ENCODE data around the gene TMEM100. TPM values are rescaled to one million over a fixed set of nuclear protein-coding genes. Genes with fewer than 3 reads are reported as not detected.

The TMEM100 gene
- total and polyA plus RNA-seq, 10 of the 15 experiments (the other 5 are each of a cell fraction or from before 2014, with no cell fraction given) = not detected

GRCh38 chr17:55688057-55688456, 34.6 kb downstream of the TMEM100 start (continued):
- TF ChIP-seq E2F8 (IDR thresholded peaks at IDR 0.05; ENCODE audit: low read depth, partially characterized antibody) = no peak
- TF ChIP-seq PAX8 (IDR thresholded peaks at IDR 0.05) = no peak
- TF ChIP-seq CBFB (IDR thresholded peaks at IDR 0.05; ENCODE audit: low read depth) = no peak
- no peak for TF ChIP-seq JUND (IDR thresholded peaks at IDR 0.05; ENCODE audit: low read depth, low read length)
- no peak for TF ChIP-seq HDAC2 (IDR thresholded peaks at IDR 0.05)
- TF ChIP-seq YBX1 (IDR thresholded peaks at IDR 0.05) = no peak

GRCh38 chr17:55687037-55687436, 35.6 kb downstream of the TMEM100 start:
- intact Hi-C loops (cut with micrococcal nuclease; ENCODE audit: unreplicated experiment) = no loop called here
- DNase-seq (ENCODE audit: low read depth, low spot score) (no peak), ATAC-seq (no peak), FAIRE-seq (no peak)
- no peak overlapping the region for H3K4me3 ChIP-seq
- H3K36me3 ChIP-seq (ENCODE audit: control insufficient read depth in 2 of 2, insufficient read depth in 2 of 2, low read length in 1 of 2) = no peaks in the 10 kb centered on the region
- H2AFZ ChIP-seq (ENCODE audit: control insufficient read depth, low read depth, low read length) = no peak overlapping the region
- no peak overlapping the region for H3K4me2 ChIP-seq (ENCODE audit: control insufficient read depth, insufficient read depth)
- no TSS peak for BruUV-seq (replicated peaks)
- SMC1A ChIA-PET (ENCODE audit: uncharacterized antibody, unreplicated experiment) = no interaction called here
- RAD21 ChIA-PET (ENCODE audit: unreplicated experiment) = no interaction called here
- WGBS (ENCODE audit: insufficient coverage, insufficient replicate concordance, low lambda C conversion rate, missing lambda C conversion rate) = 0% methylated on average over 2 of the region's 2 CpGs
- H3K79me2 ChIP-seq (ENCODE audit: control insufficient read depth, insufficient read depth, low read length) = no peaks in the 10 kb centered on the region
- H4K20me1 ChIP-seq (ENCODE audit: control insufficient read depth, insufficient read depth) = no peaks in the 10 kb centered on the region
- H3K27me3 ChIP-seq (replicated peaks in 1 of 2; ENCODE audit: control insufficient read depth in 2 of 2, insufficient read depth in 2 of 2, low read length in 1 of 2) = no peaks in the 10 kb centered on the region
- CTCF ChIA-PET = no interaction called here
- no peak overlapping the region for H3K9ac ChIP-seq (ENCODE audit: control insufficient read depth, insufficient read depth, low read length)
- no peaks in the 10 kb centered on the region for H3K4me1 ChIP-seq (ENCODE audit: control insufficient read depth, insufficient read depth, low read length)
- in situ Hi-C loops (cut with MboI) = no loop called here
- POLR2A ChIA-PET = no interaction called here
- H3K27ac ChIP-seq (ENCODE audit: control insufficient read depth, insufficient read depth) = no peak overlapping the region
- no peaks in the 10 kb centered on the region for H3K9me3 ChIP-seq (replicated peaks; ENCODE audit: control insufficient read depth, insufficient read depth, low read length)
- TF ChIP-seq SP1 (IDR thresholded peaks at IDR 0.05; ENCODE audit: low read depth, low read length) = no peak
- TF ChIP-seq ZNF384 (IDR thresholded peaks at IDR 0.05; ENCODE audit: borderline replicate concordance, low read depth, low read length) = no peak
- TF ChIP-seq PAX5 (IDR thresholded peaks at IDR 0.05; ENCODE audit: borderline replicate concordance, low read depth, low read length) = no peak
- TF ChIP-seq MXI1 (IDR thresholded peaks at IDR 0.05; ENCODE audit: low read depth, low read length) = no peak
- TF ChIP-seq ASH2L (IDR thresholded peaks at IDR 0.05; ENCODE audit: borderline replicate concordance, low read depth) = no peak
- TF ChIP-seq ZZZ3 (IDR thresholded peaks at IDR 0.05; ENCODE audit: control insufficient read depth, insufficient read length, low read depth) = no peak
- no peak for TF ChIP-seq HDGF (IDR thresholded peaks at IDR 0.05)
- TF ChIP-seq ATF3 (IDR thresholded peaks at IDR 0.05; ENCODE audit: borderline replicate concordance, extremely low read depth, low read depth, low read length) = no peak
- no peak for TF ChIP-seq YBX1 (IDR thresholded peaks at IDR 0.05)
- no peak for TF ChIP-seq TBL1XR1 (IDR thresholded peaks at IDR 0.05; ENCODE audit: low read depth, low read length)
- TF ChIP-seq E4F1 (IDR thresholded peaks at IDR 0.05; ENCODE audit: borderline replicate concordance, partially characterized antibody) = no peak
- TF ChIP-seq PAX8 (IDR thresholded peaks at IDR 0.05) = no peak
- TF ChIP-seq ZNF622 (IDR thresholded peaks at IDR 0.05) = no peak
- TF ChIP-seq TARDBP (IDR thresholded peaks at IDR 0.05; ENCODE audit: borderline replicate concordance) = no peak
- TF ChIP-seq RELA (IDR thresholded peaks at IDR 0.05; ENCODE audit: borderline replicate concordance, partially characterized antibody) = no peak
- TF ChIP-seq HDAC6 (IDR thresholded peaks at IDR 0.05; ENCODE audit: unreplicated experiment) = no peak

All from GM12878 (cell line).